Naive thymus-derived CD4-positive, alpha-beta T cell (primary cell): ENCODE measurements around the gene CCDC186. TPM values are rescaled to one million over a fixed set of nuclear protein-coding genes. Genes with fewer than 3 reads are reported as not detected.
"Not testable (repeated sequence)": the region's sequence is repeated elsewhere in the genome, so short reads cannot be mapped to it uniquely, and the experiment has no call there.

Source experiments
- ATAC-seq: fragments of 150-1000 bp; cut with Tn5 transposase; 2 replicates; pipeline ENCODE4 v1.10.0; 2021; ENCODE audit warnings: mild to moderate bottlenecking, moderate library complexity
- CTCF ChIA-PET: fragments of 350-600 bp; sonication (Branson Sonifier 250); formaldehyde crosslinking; loops from one replicate; lab custom pipeline; 2021; ENCODE audit warnings: antibody characterized with exemption; lab: Charles Lee
- POLR2A ChIA-PET: fragments of 350-600 bp; sonication (Branson Sonifier 250); formaldehyde crosslinking; loops from one replicate; lab custom pipeline; 2021; ENCODE audit warnings: antibody characterized with exemption, inconsistent platforms; lab: Charles Lee
- DNase-seq, 9 donors: peaks; one replicate each; pipeline versions ENCODE4 v3.0.0 to v3.0.0-alpha.2; 2020 to 2022; ENCODE audit warnings: mixed read lengths in 1 of 9
- H3K27ac ChIP-seq: one replicate; pipeline ENCODE4 v1.7.0; 2013; ENCODE audit warnings: mild to moderate bottlenecking, low read depth, low read length, moderate library complexity
- H3K27me3 ChIP-seq, 2 donors: one replicate each; pipeline ENCODE4 v1.7.0; 2013; ENCODE audit warnings: low read length in 2 of 2, mild to moderate bottlenecking in 2 of 2, moderate library complexity in 2 of 2; ENCODE audit not compliant: control insufficient read depth in 2 of 2, insufficient read depth in 2 of 2
- H3K36me3 ChIP-seq, 3 experiments: 1 replicate in 2 of 3; 2 replicates in 1 of 3; pipeline ENCODE4 v1.7.0; 2013; ENCODE audit warnings: low read length in 3 of 3, mild to moderate bottlenecking in 3 of 3, moderate library complexity in 1 of 3; ENCODE audit not compliant: insufficient read depth in 3 of 3, control insufficient read depth in 2 of 3
- H3K4me1 ChIP-seq, 2 donors: one replicate each; pipeline ENCODE4 v1.7.0; 2013; ENCODE audit warnings: low read length in 2 of 2, mild to moderate bottlenecking in 2 of 2, moderate library complexity in 1 of 2; ENCODE audit not compliant: control insufficient read depth in 2 of 2, insufficient read depth in 2 of 2
- H3K4me3 ChIP-seq: 2 replicates; pipeline ENCODE4 v1.7.0; 2013; ENCODE audit warnings: mild to moderate bottlenecking, low read length
- H3K9me3 ChIP-seq, 3 experiments: 1 replicate in 2 of 3; 2 replicates in 1 of 3; pipeline ENCODE4 v1.7.0; 2013; ENCODE audit warnings: low read length in 3 of 3; ENCODE audit not compliant: control insufficient read depth in 2 of 3
- H3K27ac Mint-ChIP-seq, 9 donors: one replicate each; pipeline ENCODE4 v1.8.0; 2020 to 2022; ENCODE audit warnings: mixed read lengths in 9 of 9, mild to moderate bottlenecking in 8 of 9, moderate library complexity in 5 of 9, inconsistent platforms in 2 of 9
- H3K27me3 Mint-ChIP-seq, 5 donors: one replicate each; pipeline ENCODE4 v1.8.0; 2021 to 2022; ENCODE audit warnings: mixed read lengths in 5 of 5, mild to moderate bottlenecking in 1 of 5
- H3K36me3 Mint-ChIP-seq, 5 donors: one replicate each; pipeline ENCODE4 v1.8.0; 2020 to 2022; ENCODE audit warnings: mixed read lengths in 5 of 5, mild to moderate bottlenecking in 3 of 5, inconsistent platforms in 1 of 5
- H3K4me1 Mint-ChIP-seq, 7 donors: one replicate each; pipeline ENCODE4 v1.8.0; 2020 to 2022; ENCODE audit warnings: mixed read lengths in 7 of 7, mild to moderate bottlenecking in 3 of 7, inconsistent platforms in 1 of 7
- H3K4me3 Mint-ChIP-seq, 10 donors: one replicate each; pipeline ENCODE4 v1.8.0; 2020 to 2022; ENCODE audit warnings: mild to moderate bottlenecking in 10 of 10, mixed read lengths in 10 of 10, moderate library complexity in 6 of 10, inconsistent platforms in 2 of 10
- H3K9me3 Mint-ChIP-seq, 11 donors: one replicate each; pipeline ENCODE4 v1.8.0; 2020 to 2022; ENCODE audit warnings: mixed read lengths in 11 of 11, mild to moderate bottlenecking in 4 of 11, inconsistent platforms in 1 of 11, moderate library complexity in 1 of 11
- intact Hi-C, 2 donors: fragments of 100-400 bp; cut with micrococcal nuclease; formaldehyde crosslinking; loops; one replicate each; pipeline ENCODE4 v1.15.1; 2023
- polyA plus RNA-seq, 2 donors: library from polyadenylated mRNA; unstranded; fragments of 300-500 nt; fragmentation: Illumina TruSeq; gene quantifications; one replicate each; pipeline ENCODE4 v1.2.3, GENCODE V29; 2021
- total RNA-seq, 6 experiments: library from RNA in 5 of 6; stranded (reverse) in 5 of 6; gene quantifications; 1 replicate in 5 of 6; 2 replicates in 1 of 6; pipeline ENCODE4 v1.2.3 and lab custom pipeline; 2021 to 2026

The CCDC186 gene
- total and polyA plus RNA-seq, 7 experiments from 2014 or later, result 18.6 to 42.9 (median 33.2) TPM

- Mint-ChIP-seq H3K36me3 (peaks cover 2 to 68% (median 28%) of the 10 kb centered on the region in 5 donors), H3K27ac (peak overlapping the region in 1 of 9 donors; percentile 75)
- POLR2A ChIA-PET, ATAC-seq, H3K4me3 Mint-ChIP-seq, CTCF ChIA-PET, DNase-seq, H3K27ac ChIP-seq, H3K27me3 ChIP-seq, H3K9me3 Mint-ChIP-seq, H3K27me3 Mint-ChIP-seq, H3K4me1 Mint-ChIP-seq, intact Hi-C loops, H3K4me3 ChIP-seq, H3K4me1 ChIP-seq, H3K9me3 ChIP-seq: not testable (repeated sequence)
- peaks cover 11 to 53% (median 12%) of the 10 kb centered on the region in 3 experiments for H3K36me3 ChIP-seq
Observed at GRCh38 chr10:114140827-114141226, 33.2 kb downstream of the CCDC186 start.

- Histone ChIP-seq H3K27ac (no peak overlapping the region), H3K4me1 (no peaks in the 10 kb centered on the region), H3K27me3 (no peaks in the 10 kb centered on the region), H3K36me3 (peaks cover 11 to 55% (median 12%) of the 10 kb centered on the region in 3 experiments), H3K9me3 (no peaks in the 10 kb centered on the region), H3K4me3 (no peak overlapping the region)
- intact Hi-C loops, result no loop called here
- ATAC-seq (no peak), DNase-seq (no peak)
- POLR2A ChIA-PET, result no interaction called here
- no peak overlapping the region for H3K4me3 Mint-ChIP-seq
- peaks cover 0 to 66% (median 25%) of the 10 kb centered on the region in 5 donors for H3K36me3 Mint-ChIP-seq
- H3K4me1 Mint-ChIP-seq, result no peaks in the 10 kb centered on the region
- no peaks in the 10 kb centered on the region for H3K9me3 Mint-ChIP-seq
- H3K27ac Mint-ChIP-seq, result no peak overlapping the region
- H3K27me3 Mint-ChIP-seq, result no peaks in the 10 kb centered on the region
- CTCF ChIA-PET, result no interaction called here
Observed at GRCh38 chr10:114140036-114140435, 34.0 kb downstream of the CCDC186 start.

GRCh38 chr10:114138581-114138980 is 35.4 kb downstream of the CCDC186 start:
- Mint-ChIP-seq H3K36me3 (peaks cover 8 to 69% (median 31%) of the 10 kb centered on the region in 5 donors), H3K4me1 (no peaks in the 10 kb centered on the region), H3K27ac (peak overlapping the region in 1 of 9 donors; percentile 9), H3K9me3 (no peaks in the 10 kb centered on the region), H3K27me3 (no peaks in the 10 kb centered on the region), H3K4me3 (no peak overlapping the region)
- intact Hi-C loops, result no loop called here
- Histone ChIP-seq H3K4me3 (no peak overlapping the region), H3K36me3 (peaks cover 18 to 64% (median 24%) of the 10 kb centered on the region in 3 experiments), H3K27ac (no peak overlapping the region), H3K4me1 (no peaks in the 10 kb centered on the region), H3K27me3 (no peaks in the 10 kb centered on the region), H3K9me3 (no peaks in the 10 kb centered on the region)
- no peak for ATAC-seq
- DNase-seq, result no peak
- ChIA-PET POLR2A (no interaction called here), CTCF (interaction anchor here (0.6 kb wide), 1 partner anchor 1034 kb away, joined by 4 read pairs; no protein-coding TSS in a partner anchor)

GRCh38 chr10:114135476-114135875 is 38.5 kb downstream of the CCDC186 start:
- H3K9me3 ChIP-seq, result no peaks in the 10 kb centered on the region
- no peaks in the 10 kb centered on the region for H3K27me3 ChIP-seq
- DNase-seq, result no peak
- H3K27ac Mint-ChIP-seq, result no peak overlapping the region
- no peak for ATAC-seq
- no peaks in the 10 kb centered on the region for H3K4me1 ChIP-seq
- CTCF ChIA-PET, result no interaction called here
- POLR2A ChIA-PET, result interaction anchor here (0.8 kb wide), 1 partner anchor 13 kb away, joined by 3 read pairs; no protein-coding TSS in a partner anchor
- H3K4me3 Mint-ChIP-seq, result no peak overlapping the region
- peaks cover 18 to 64% (median 22%) of the 10 kb centered on the region in 3 experiments for H3K36me3 ChIP-seq
- intact Hi-C loops, result no loop called here
- H3K36me3 Mint-ChIP-seq, result peaks cover 20 to 65% (median 44%) of the 10 kb centered on the region in 5 donors
- H3K9me3 Mint-ChIP-seq, result no peaks in the 10 kb centered on the region
- H3K4me3 ChIP-seq, result no peak overlapping the region
- H3K27me3 Mint-ChIP-seq, result no peaks in the 10 kb centered on the region
- no peak overlapping the region for H3K27ac ChIP-seq
- no peaks in the 10 kb centered on the region for H3K4me1 Mint-ChIP-seq

- Histone ChIP-seq H3K4me1 (no peaks in the 10 kb centered on the region), H3K4me3 (no peak overlapping the region), H3K27ac (no peak overlapping the region), H3K27me3 (no peaks in the 10 kb centered on the region), H3K9me3 (no peaks in the 10 kb centered on the region), H3K36me3 (peaks cover 18 to 82% (median 33%) of the 10 kb centered on the region in 3 experiments)
- H3K27me3 Mint-ChIP-seq, result no peaks in the 10 kb centered on the region
- no peak overlapping the region for H3K4me3 Mint-ChIP-seq
- ATAC-seq (no peak), DNase-seq (no peak)
- POLR2A ChIA-PET, result no interaction called here
- CTCF ChIA-PET, result no interaction called here
- no peaks in the 10 kb centered on the region for H3K9me3 Mint-ChIP-seq
- intact Hi-C loops, result no loop called here
- peak overlapping the region in 1 of 9 donors; percentile 32 for H3K27ac Mint-ChIP-seq
- H3K36me3 Mint-ChIP-seq, result peaks cover 26 to 60% (median 55%) of the 10 kb centered on the region in 5 donors
- peaks cover 0 to 3% (median 0%) of the 10 kb centered on the region in 7 donors for H3K4me1 Mint-ChIP-seq
Observed at GRCh38 chr10:114131094-114131493, 42.9 kb downstream of the CCDC186 start.

- H3K9me3 Mint-ChIP-seq, result no peaks in the 10 kb centered on the region
- Histone ChIP-seq H3K9me3 (no peaks in the 10 kb centered on the region), H3K27me3 (no peaks in the 10 kb centered on the region), H3K36me3 (peaks cover 0 to 11% (median 9%) of the 10 kb centered on the region in 3 experiments), H3K27ac (no peak overlapping the region), H3K4me1 (no peaks in the 10 kb centered on the region), H3K4me3 (no peak overlapping the region)
- H3K4me1 Mint-ChIP-seq, result no peaks in the 10 kb centered on the region
- peaks cover 0 to 16% (median 0%) of the 10 kb centered on the region in 5 donors for H3K27me3 Mint-ChIP-seq
- DNase-seq (no peak), ATAC-seq (no peak)
- H3K27ac Mint-ChIP-seq, result no peak overlapping the region
- CTCF ChIA-PET, result no interaction called here
- intact Hi-C loops, result loop anchor here in 1 of 2 donors (5.0 kb wide), 1 partner anchor 324 kb away; no protein-coding TSS in a partner anchor
- POLR2A ChIA-PET, result no interaction called here
- no peak overlapping the region for H3K4me3 Mint-ChIP-seq
- peaks cover 0 to 24% (median 9%) of the 10 kb centered on the region in 5 donors for H3K36me3 Mint-ChIP-seq
Observed at GRCh38 chr10:114121031-114121430, 53.0 kb downstream of the CCDC186 start.

GRCh38 chr10:114118514-114118913 is 55.5 kb downstream of the CCDC186 start:
- POLR2A ChIA-PET, result no interaction called here
- CTCF ChIA-PET, result no interaction called here
- no peaks in the 10 kb centered on the region for H3K9me3 ChIP-seq
- no peak overlapping the region for H3K4me3 ChIP-seq
- H3K27ac ChIP-seq, result no peak overlapping the region
- Mint-ChIP-seq H3K4me1 (no peaks in the 10 kb centered on the region), H3K9me3 (no peaks in the 10 kb centered on the region), H3K27ac (no peak overlapping the region), H3K27me3 (peaks cover 0 to 33% (median 0%) of the 10 kb centered on the region in 5 donors), H3K36me3 (peaks cover 0 to 8% (median 5%) of the 10 kb centered on the region in 5 donors), H3K4me3 (no peak overlapping the region)
- ATAC-seq, result no peak
- H3K36me3 ChIP-seq, result no peaks in the 10 kb centered on the region
- no peaks in the 10 kb centered on the region for H3K27me3 ChIP-seq
- H3K4me1 ChIP-seq, result no peaks in the 10 kb centered on the region
- intact Hi-C loops, result no loop called here
- DNase-seq, result no peak
